OCI-LY3 (cell line): ENCODE results near the gene DDI2.

Source experiments
- CTCF ChIP-seq: fragments of 200-600, 300-600 bp; sonication (generic); IDR thresholded peaks from 2 replicates; pipeline ENCODE4 v1.5.1; 2014; ENCODE audit warnings: antibody characterized with exemption, low read length, low read depth
- EZH2phosphoT487 ChIP-seq: fragments of 200-600 bp; shearing (Covaris generic); IDR thresholded peaks from 2 replicates; pipeline ENCODE4 v1.6.1; 2018; ENCODE audit warnings: antibody characterized with exemption, mixed run types, low read depth

DNA sequence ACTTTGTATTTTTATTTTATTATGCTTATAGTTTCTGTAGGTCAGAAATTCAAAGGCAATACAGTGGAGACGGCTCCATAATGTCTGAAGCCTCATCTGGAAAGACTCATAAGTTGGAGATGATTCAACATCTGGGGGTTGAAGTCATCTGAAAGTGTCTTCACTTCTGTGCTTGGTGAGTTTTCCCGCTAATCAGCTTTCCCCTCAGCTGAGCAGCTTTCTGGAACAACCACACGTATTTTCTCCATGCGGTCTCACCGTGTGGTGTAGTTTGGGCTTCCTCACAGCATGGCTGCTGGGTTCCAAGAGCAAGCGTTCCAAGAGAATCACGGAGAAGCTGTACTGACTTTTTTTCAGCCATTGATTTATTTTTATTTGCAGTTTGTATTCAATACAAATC, 7.6 kb upstream of the DDI2 start:
- TF ChIP-seq CTCF (no peak), EZH2phosphoT487 (no peak)
